ENCODE measurements around the gene GSX2. TPM values are rescaled to one million over a fixed set of nuclear protein-coding genes. Genes with fewer than 3 reads are reported as not detected.

Gene GSX2
- total and polyA plus RNA-seq, 8 donors, result not detected

Other genes with a start within 250 kb of the GSX2 start
- 10 to 100 TPM in 1 of 6 donors, 1 to 10 TPM in 5; 3.9 to 11.5 (median 7.0) TPM for gene CHIC2, start 35.6 kb upstream of the GSX2 start, total RNA-seq
- 1 to 10 TPM; 6.9 to 7.5 TPM for gene CHIC2, start 35.6 kb upstream of the GSX2 start, polyA plus RNA-seq
- 10 to 100 TPM in 4 of 6 donors, 1 to 10 TPM in 2; 5.3 to 43.0 (median 16.1) TPM for gene PDGFRA, start 129.1 kb downstream of the GSX2 start, total RNA-seq
- gene PDGFRA, start 129.1 kb downstream of the GSX2 start, polyA plus RNA-seq, result 1 to 10 TPM; 2.6 to 3.5 TPM